ENCODE results near the gene GALNT18.

The GALNT18 gene

DNA sequence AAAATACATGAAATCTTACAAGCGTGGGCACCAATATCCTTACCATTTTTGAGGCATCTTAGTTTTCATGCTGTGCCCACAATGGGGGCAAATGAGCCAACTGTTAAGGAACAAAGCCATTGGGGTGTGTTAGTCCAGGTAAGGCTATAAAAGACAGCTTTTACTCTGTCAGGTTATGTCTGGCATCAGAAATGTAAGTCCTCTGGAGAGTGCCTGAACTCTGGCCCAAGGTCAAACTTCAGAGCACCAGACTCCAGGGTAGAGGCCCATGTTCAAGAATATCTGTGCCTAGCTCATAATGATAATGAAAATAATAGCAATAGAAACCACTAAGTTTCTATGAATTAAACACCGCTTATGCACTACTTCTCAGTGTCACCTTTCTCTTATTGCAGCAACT lies 374.2 kb downstream of the GALNT18 start:
- TF ChIP-seq ZFX (IDR thresholded peaks at IDR 0.05) = no peak
- TF ChIP-seq, protein P1, sequence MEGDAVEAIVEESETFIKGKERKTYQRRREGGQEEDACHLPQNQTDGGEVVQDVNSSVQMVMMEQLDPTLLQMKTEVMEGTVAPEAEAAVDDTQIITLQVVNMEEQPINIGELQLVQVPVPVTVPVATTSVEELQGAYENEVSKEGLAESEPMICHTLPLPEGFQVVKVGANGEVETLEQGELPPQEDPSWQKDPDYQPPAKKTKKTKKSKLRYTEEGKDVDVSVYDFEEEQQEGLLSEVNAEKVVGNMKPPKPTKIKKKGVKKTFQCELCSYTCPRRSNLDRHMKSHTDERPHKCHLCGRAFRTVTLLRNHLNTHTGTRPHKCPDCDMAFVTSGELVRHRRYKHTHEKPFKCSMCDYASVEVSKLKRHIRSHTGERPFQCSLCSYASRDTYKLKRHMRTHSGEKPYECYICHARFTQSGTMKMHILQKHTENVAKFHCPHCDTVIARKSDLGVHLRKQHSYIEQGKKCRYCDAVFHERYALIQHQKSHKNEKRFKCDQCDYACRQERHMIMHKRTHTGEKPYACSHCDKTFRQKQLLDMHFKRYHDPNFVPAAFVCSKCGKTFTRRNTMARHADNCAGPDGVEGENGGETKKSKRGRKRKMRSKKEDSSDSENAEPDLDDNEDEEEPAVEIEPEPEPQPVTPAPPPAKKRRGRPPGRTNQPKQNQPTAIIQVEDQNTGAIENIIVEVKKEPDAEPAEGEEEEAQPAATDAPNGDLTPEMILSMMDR (conservative IDR thresholded peaks at IDR 0.05) = no peak
- no peak overlapping the region for H3K27ac ChIP-seq

DNA sequence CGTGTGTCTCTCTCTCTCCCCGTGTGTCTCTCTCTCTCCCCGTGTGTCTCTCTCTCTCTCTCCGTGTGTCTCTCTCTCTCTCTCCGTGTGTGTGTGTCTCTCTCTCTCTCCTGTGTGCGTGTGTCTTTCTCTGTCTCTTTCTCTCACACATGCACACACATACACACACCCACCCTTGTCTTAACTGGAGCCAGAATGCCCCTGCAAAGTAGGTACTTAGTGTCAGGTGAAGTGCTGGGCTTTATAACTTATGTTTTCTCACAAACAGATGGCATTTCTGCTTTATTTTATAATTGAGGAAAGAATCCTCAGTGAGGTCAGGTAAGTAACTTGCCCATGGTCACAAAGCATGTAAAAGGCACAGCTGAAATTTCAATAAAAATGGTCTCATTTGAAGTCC lies 374.7 kb downstream of the GALNT18 start:
- no peak for TF ChIP-seq ZFX (IDR thresholded peaks at IDR 0.05)
- TF ChIP-seq, protein P1 (conservative IDR thresholded peaks at IDR 0.05) = no peak
- H3K27ac ChIP-seq = no peak overlapping the region

- TF ChIP-seq, protein P1 (conservative IDR thresholded peaks at IDR 0.05) = no peak
- TF ChIP-seq ZFX (IDR thresholded peaks at IDR 0.05) = no peak
- H3K27ac ChIP-seq = no peak overlapping the region
Measured at GRCh38 chr11:11246166-11246565, 375.6 kb downstream of the GALNT18 start.

- TF ChIP-seq, protein P1 (conservative IDR thresholded peaks at IDR 0.05) = no peak
- TF ChIP-seq ZFX (IDR thresholded peaks at IDR 0.05) = no peak
- H3K27ac ChIP-seq = no peak overlapping the region
Measured at GRCh38 chr11:11245453-11245852, 376.4 kb downstream of the GALNT18 start.

GRCh38 chr11:11244470-11245080 lies 377.2 kb downstream of the GALNT18 start:
- H3K27ac ChIP-seq = no peak overlapping the region
- no peak for TF ChIP-seq ZFX (IDR thresholded peaks at IDR 0.05)
- TF ChIP-seq, protein P1 (conservative IDR thresholded peaks at IDR 0.05) = no peak

DNA sequence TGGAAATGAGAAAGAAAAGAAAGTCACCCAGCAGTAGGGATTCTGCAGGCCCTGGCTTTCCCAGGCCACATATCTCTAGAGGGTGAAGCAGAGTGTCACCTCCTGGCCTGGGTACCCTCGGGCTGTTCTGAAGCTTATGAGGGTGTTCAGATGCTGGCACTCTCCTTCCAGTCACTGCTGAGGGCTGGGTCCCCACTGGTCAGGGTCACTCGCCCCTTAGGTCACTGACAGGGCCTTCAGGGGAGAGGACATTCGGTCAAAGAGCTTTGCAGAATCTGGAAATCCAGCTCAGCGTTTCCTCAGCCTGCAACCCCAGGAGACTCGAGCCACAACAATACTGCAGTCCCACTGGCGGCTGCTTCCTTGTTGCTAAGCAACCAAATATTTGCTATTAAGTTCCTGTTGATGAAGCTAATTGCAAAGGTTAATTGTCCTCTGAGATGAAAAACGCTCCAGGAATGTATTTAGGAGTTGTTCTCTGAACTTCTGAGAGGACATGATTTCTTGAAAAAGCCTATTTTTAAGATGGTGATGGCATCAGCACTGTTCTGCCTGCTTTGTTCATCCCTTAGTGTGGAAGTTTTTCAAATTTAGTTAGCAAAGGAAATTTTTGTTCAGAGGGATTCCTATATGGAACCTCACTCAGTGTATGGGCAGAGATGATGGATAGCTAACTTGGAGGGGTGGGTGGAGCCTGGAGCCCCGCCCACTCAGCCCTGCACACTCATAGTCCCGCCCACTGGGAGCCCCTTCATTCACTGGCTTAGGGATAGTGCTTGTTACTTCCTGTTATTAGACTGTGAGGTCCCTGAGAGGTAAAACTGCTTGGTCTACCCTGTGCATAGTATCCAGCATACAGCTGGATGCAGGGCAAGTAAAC lies 378.0 kb downstream of the GALNT18 start:
- H3K27ac ChIP-seq = no peak overlapping the region
- TF ChIP-seq, protein P1 (conservative IDR thresholded peaks at IDR 0.05) = no peak
- no peak for TF ChIP-seq ZFX (IDR thresholded peaks at IDR 0.05)

DNA sequence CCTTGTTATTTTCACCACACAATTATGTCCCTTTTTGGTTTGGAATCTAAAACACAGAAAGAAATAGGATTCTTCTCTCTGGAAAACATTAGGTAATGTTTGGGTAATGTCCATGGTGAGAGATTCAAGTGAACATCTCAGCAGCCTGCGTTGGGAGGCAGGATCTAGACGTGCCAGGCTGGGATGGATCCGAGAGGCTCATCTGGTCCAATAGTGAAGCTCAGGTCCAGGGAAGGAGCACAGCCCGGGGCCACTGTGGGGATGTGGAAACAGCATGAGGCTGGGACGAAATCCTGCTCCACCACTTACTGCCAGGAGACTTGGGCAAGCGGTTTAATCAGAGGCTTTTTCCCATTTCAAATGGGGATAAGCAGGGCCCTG lies 378.6 kb downstream of the GALNT18 start:
- no peak for TF ChIP-seq ZFX (IDR thresholded peaks at IDR 0.05)
- TF ChIP-seq, protein P1 (conservative IDR thresholded peaks at IDR 0.05) = no peak
- H3K27ac ChIP-seq = no peak overlapping the region
